C4-2B (cell line): Measurements from ENCODE around the gene SCP2.

Experiments
- CTCF ChIP-seq: fragments of 450-650 bp; conservative IDR thresholded peaks from 2 replicates; pipeline ENCODE4 v1.5.1; 2017; ENCODE audit warnings: mild to moderate bottlenecking
- ZFX ChIP-seq: fragments of 450-650 bp; IDR thresholded peaks from 2 replicates; pipeline ENCODE4 v1.6.1; 2017

DNA sequence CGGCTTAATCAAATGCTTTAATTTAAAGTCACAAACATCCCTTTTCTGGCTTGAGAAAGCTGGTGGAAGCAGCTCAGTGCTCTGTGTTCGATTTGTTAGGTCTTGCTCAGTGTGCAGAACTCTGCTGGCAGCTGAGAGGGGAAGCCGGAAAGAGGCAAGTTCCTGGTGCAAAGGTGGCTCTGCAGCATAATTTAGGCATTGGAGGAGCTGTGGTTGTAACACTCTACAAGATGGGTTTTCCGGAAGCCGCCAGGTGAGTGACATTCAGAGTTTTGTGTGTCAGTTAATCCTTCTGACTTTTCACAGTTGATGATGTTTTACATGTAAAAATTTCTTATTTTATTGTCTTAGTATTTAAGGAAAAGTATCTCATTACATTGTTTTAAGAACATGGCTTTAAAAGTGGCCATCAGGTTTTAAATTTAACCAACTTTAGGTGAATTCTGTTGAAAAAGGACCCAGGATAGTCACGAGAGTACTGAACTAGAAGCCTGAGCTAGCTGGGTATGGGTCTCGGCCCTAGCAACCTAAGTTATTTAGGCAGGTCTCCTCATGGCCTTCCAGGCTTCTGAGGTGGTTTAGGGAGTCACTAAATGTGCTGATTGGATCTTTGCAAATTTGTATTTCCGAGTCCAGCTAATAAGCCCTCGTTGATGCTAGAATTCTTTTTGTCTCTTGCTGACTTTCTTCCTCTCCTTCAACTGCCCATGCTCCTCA is 87.9 kb downstream of the SCP2 start:
- TF ChIP-seq CTCF (no peak), ZFX (no peak)
